WI38 (cell line): ENCODE measurements around the gene MYO15A.
A peak's percentile ranks its signal among the peaks of the same experiment; 100 is the strongest.

Experiments used
- H3K4me3 ChIP-seq: 2 replicates; pipeline ENCODE4 v1.5.1; 2011; ENCODE audit warnings: low read depth, mild to moderate bottlenecking, control low read depth, low read length
- CTCF ChIP-seq: IDR thresholded peaks from 2 replicates; pipeline ENCODE4 v1.5.1; 2012; ENCODE audit warnings: low read depth, mild to moderate bottlenecking, control low read depth, low read length

MYO15A gene

GRCh38 chr17:18226284-18226945 is 117.9 kb downstream of the MYO15A start:
- TF ChIP-seq CTCF = no peak
- H3K4me3 ChIP-seq = peak overlapping the region; percentile 88

GRCh38 chr17:18227635-18228034 is 119.1 kb downstream of the MYO15A start:
- no peak for TF ChIP-seq CTCF
- no peak overlapping the region for H3K4me3 ChIP-seq

GRCh38 chr17:18228176-18228682 is 119.7 kb downstream of the MYO15A start:
- no peak overlapping the region for H3K4me3 ChIP-seq
- no peak for TF ChIP-seq CTCF

DNA sequence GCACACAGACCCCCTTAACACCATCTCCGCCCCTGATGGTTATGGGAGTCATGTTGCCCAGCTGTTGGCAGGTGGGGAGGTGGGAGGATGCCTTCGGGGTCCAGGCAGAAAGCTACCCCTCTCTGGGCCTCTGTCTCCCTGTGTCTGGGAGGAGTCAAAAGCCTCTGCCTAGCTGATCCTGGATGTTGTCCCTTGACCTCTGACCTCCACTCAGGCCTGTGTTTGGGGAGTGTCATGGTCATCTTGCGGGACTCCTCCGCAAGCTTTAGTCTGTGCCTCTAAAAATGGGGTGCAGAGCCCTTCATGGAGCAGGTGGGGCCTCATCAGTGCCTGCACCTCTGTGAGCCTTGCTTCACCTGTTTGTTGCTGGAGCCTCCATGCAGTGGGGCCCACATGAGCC is 120.7 kb downstream of the MYO15A start:
- H3K4me3 ChIP-seq = no peak overlapping the region
- TF ChIP-seq CTCF = no peak
